ENCODE data around the gene KCNK16.

The KCNK16 gene

GRCh38 chr6:39328066-39328465, 5.6 kb upstream of the KCNK16 start:
- no peak overlapping the region for H2AK5ac ChIP-seq (ENCODE audit: low read depth, low read length)

GRCh38 chr6:39327507-39327906, 5.0 kb upstream of the KCNK16 start:
- no peak overlapping the region for H3K23ac ChIP-seq (ENCODE audit: low read depth, low read length, poor library complexity)
- no CpG with 5 or more reads among the region's 5 CpGs for WGBS, 2 donors (ENCODE audit: extremely low coverage in 2 of 2, insufficient read length in 2 of 2, insufficient replicate concordance in 1 of 2)
- H3K27ac ChIP-seq (replicated peaks; ENCODE audit: low read length): no peak overlapping the region
- no peak overlapping the region for H3K14ac ChIP-seq (ENCODE audit: low read length)
- H2AFZ ChIP-seq (ENCODE audit: low read length): no peak overlapping the region
- no peak overlapping the region for H2BK12ac ChIP-seq (ENCODE audit: low read length)
- no peak overlapping the region for H2BK15ac ChIP-seq (ENCODE audit: low read length)
- H3K27me3 ChIP-seq (ENCODE audit: control insufficient read depth in 3 of 3, insufficient read depth in 3 of 3, low read depth in 1 of 3, low read length in 3 of 3): no peaks in the 10 kb centered on the region
- H3K4me2 ChIP-seq (ENCODE audit: insufficient read depth, low read length, poor library complexity, severe bottlenecking): no peak overlapping the region
- H3K9ac ChIP-seq (ENCODE audit: low read depth, low read length, poor library complexity): no peak overlapping the region
- H4K8ac ChIP-seq (ENCODE audit: low read depth, low read length): no peak overlapping the region
- no peaks in the 10 kb centered on the region for H3K79me1 ChIP-seq (ENCODE audit: low read depth, low read length)
- H2BK120ac ChIP-seq (ENCODE audit: low read depth, low read length): no peak overlapping the region
- H2AK5ac ChIP-seq (ENCODE audit: low read depth, low read length): no peak overlapping the region
- H3K4me1 ChIP-seq (ENCODE audit: control insufficient read depth in 2 of 2, insufficient read depth in 1 of 2, low read depth in 1 of 2, low read length in 2 of 2): no peaks in the 10 kb centered on the region
- H2BK5ac ChIP-seq (ENCODE audit: low read length): no peak overlapping the region
- no peak overlapping the region for H3K4me3 ChIP-seq (ENCODE audit: low read length in 2 of 2)
- H3K36me3 ChIP-seq (replicated peaks in 1 of 2; ENCODE audit: control insufficient read depth in 2 of 2, insufficient read depth in 2 of 2, low read length in 2 of 2): no peaks in the 10 kb centered on the region
- H3K4ac ChIP-seq (ENCODE audit: low read length): no peak overlapping the region
- no peak overlapping the region for H3K18ac ChIP-seq (ENCODE audit: low read length)
- H4K91ac ChIP-seq (ENCODE audit: low read depth, low read length, poor library complexity): no peak overlapping the region
- no peaks in the 10 kb centered on the region for H3K9me3 ChIP-seq (replicated peaks in 1 of 2; ENCODE audit: control insufficient read depth in 2 of 2, insufficient read depth in 1 of 2, low read depth in 1 of 2, low read length in 2 of 2)
- no peak for DNase-seq (ENCODE audit: low spot score)

More at GRCh38 chr6:39328066-39328465, 5.6 kb upstream of the KCNK16 start:
- Histone ChIP-seq H3K14ac (ENCODE audit: low read length) (no peak overlapping the region), H2AFZ (ENCODE audit: low read length) (no peak overlapping the region), H3K27ac (replicated peaks; ENCODE audit: low read length) (no peak overlapping the region), H3K23ac (ENCODE audit: low read depth, low read length, poor library complexity) (no peak overlapping the region), H3K4me3 (ENCODE audit: low read length in 2 of 2) (no peak overlapping the region), H3K9me3 (replicated peaks in 1 of 2; ENCODE audit: control insufficient read depth in 2 of 2, insufficient read depth in 1 of 2, low read depth in 1 of 2, low read length in 2 of 2) (no peaks in the 10 kb centered on the region), H4K8ac (ENCODE audit: low read depth, low read length) (no peak overlapping the region), H2BK120ac (ENCODE audit: low read depth, low read length) (no peak overlapping the region), H3K18ac (ENCODE audit: low read length) (no peak overlapping the region), H3K4ac (ENCODE audit: low read length) (no peak overlapping the region), H3K9ac (ENCODE audit: low read depth, low read length, poor library complexity) (no peak overlapping the region), H2BK15ac (ENCODE audit: low read length) (no peak overlapping the region), H3K4me2 (ENCODE audit: insufficient read depth, low read length, poor library complexity, severe bottlenecking) (no peak overlapping the region), H3K36me3 (replicated peaks in 1 of 2; ENCODE audit: control insufficient read depth in 2 of 2, insufficient read depth in 2 of 2, low read length in 2 of 2) (no peaks in the 10 kb centered on the region), H3K4me1 (ENCODE audit: control insufficient read depth in 2 of 2, insufficient read depth in 1 of 2, low read depth in 1 of 2, low read length in 2 of 2) (no peaks in the 10 kb centered on the region), H3K79me1 (ENCODE audit: low read depth, low read length) (no peaks in the 10 kb centered on the region), H2BK5ac (ENCODE audit: low read length) (no peak overlapping the region), H3K27me3 (ENCODE audit: control insufficient read depth in 3 of 3, insufficient read depth in 3 of 3, low read depth in 1 of 3, low read length in 3 of 3) (no peaks in the 10 kb centered on the region), H4K91ac (ENCODE audit: low read depth, low read length, poor library complexity) (no peak overlapping the region), H2BK12ac (ENCODE audit: low read length) (no peak overlapping the region)
- no peak for DNase-seq (ENCODE audit: low spot score)
- no CpG with 5 or more reads among the region's 12 CpGs for WGBS, 2 donors (ENCODE audit: extremely low coverage in 2 of 2, insufficient read length in 2 of 2, insufficient replicate concordance in 1 of 2)

- no peak overlapping the region for H4K8ac ChIP-seq (ENCODE audit: low read depth, low read length)
- H3K79me1 ChIP-seq (ENCODE audit: low read depth, low read length): no peaks in the 10 kb centered on the region
- H3K23ac ChIP-seq (ENCODE audit: low read depth, low read length, poor library complexity): no peak overlapping the region
- no peak overlapping the region for H2AK5ac ChIP-seq (ENCODE audit: low read depth, low read length)
- no peak overlapping the region for H2BK5ac ChIP-seq (ENCODE audit: low read length)
- no peak overlapping the region for H2AFZ ChIP-seq (ENCODE audit: low read length)
- no peak overlapping the region for H3K4me3 ChIP-seq (ENCODE audit: low read length in 2 of 2)
- H3K18ac ChIP-seq (ENCODE audit: low read length): no peak overlapping the region
- no peak overlapping the region for H3K27ac ChIP-seq (replicated peaks; ENCODE audit: low read length)
- H2BK120ac ChIP-seq (ENCODE audit: low read depth, low read length): no peak overlapping the region
- no peak for DNase-seq (ENCODE audit: low spot score)
- no peaks in the 10 kb centered on the region for H3K36me3 ChIP-seq (replicated peaks in 1 of 2; ENCODE audit: control insufficient read depth in 2 of 2, insufficient read depth in 2 of 2, low read length in 2 of 2)
- no peak overlapping the region for H3K4me2 ChIP-seq (ENCODE audit: insufficient read depth, low read length, poor library complexity, severe bottlenecking)
- peaks cover 0 to 22% (median 0%) of the 10 kb centered on the region in 3 experiments for H3K27me3 ChIP-seq (ENCODE audit: control insufficient read depth in 3 of 3, insufficient read depth in 3 of 3, low read depth in 1 of 3, low read length in 3 of 3)
- H3K4me1 ChIP-seq (ENCODE audit: control insufficient read depth in 2 of 2, insufficient read depth in 1 of 2, low read depth in 1 of 2, low read length in 2 of 2): no peaks in the 10 kb centered on the region
- H3K4ac ChIP-seq (ENCODE audit: low read length): no peak overlapping the region
- H2BK12ac ChIP-seq (ENCODE audit: low read length): no peak overlapping the region
- H2BK15ac ChIP-seq (ENCODE audit: low read length): no peak overlapping the region
- H3K14ac ChIP-seq (ENCODE audit: low read length): no peak overlapping the region
- no CpG with 5 or more reads among the region's 5 CpGs for WGBS, 2 donors (ENCODE audit: extremely low coverage in 2 of 2, insufficient read length in 2 of 2, insufficient replicate concordance in 1 of 2)
- H3K9ac ChIP-seq (ENCODE audit: low read depth, low read length, poor library complexity): no peak overlapping the region
- no peaks in the 10 kb centered on the region for H3K9me3 ChIP-seq (replicated peaks in 1 of 2; ENCODE audit: control insufficient read depth in 2 of 2, insufficient read depth in 1 of 2, low read depth in 1 of 2, low read length in 2 of 2)
- no peak overlapping the region for H4K91ac ChIP-seq (ENCODE audit: low read depth, low read length, poor library complexity)
Observed at GRCh38 chr6:39321761-39322160, 741 bp downstream of the KCNK16 start.

- no peak overlapping the region for H3K18ac ChIP-seq (ENCODE audit: low read length)
- no peaks in the 10 kb centered on the region for H3K36me3 ChIP-seq (replicated peaks in 1 of 2; ENCODE audit: control insufficient read depth in 2 of 2, insufficient read depth in 2 of 2, low read length in 2 of 2)
- no peak overlapping the region for H4K8ac ChIP-seq (ENCODE audit: low read depth, low read length)
- no CpG with 5 or more reads among the region's 10 CpGs for WGBS, 2 donors (ENCODE audit: extremely low coverage in 2 of 2, insufficient read length in 2 of 2, insufficient replicate concordance in 1 of 2)
- no peak overlapping the region for H2BK12ac ChIP-seq (ENCODE audit: low read length)
- H3K14ac ChIP-seq (ENCODE audit: low read length): no peak overlapping the region
- H2BK120ac ChIP-seq (ENCODE audit: low read depth, low read length): no peak overlapping the region
- no peak overlapping the region for H3K27ac ChIP-seq (replicated peaks; ENCODE audit: low read length)
- no peak overlapping the region for H3K4ac ChIP-seq (ENCODE audit: low read length)
- H3K23ac ChIP-seq (ENCODE audit: low read depth, low read length, poor library complexity): no peak overlapping the region
- peaks cover 0 to 34% (median 3%) of the 10 kb centered on the region in 3 experiments for H3K27me3 ChIP-seq (ENCODE audit: control insufficient read depth in 3 of 3, insufficient read depth in 3 of 3, low read depth in 1 of 3, low read length in 3 of 3)
- H2BK5ac ChIP-seq (ENCODE audit: low read length): no peak overlapping the region
- H3K4me2 ChIP-seq (ENCODE audit: insufficient read depth, low read length, poor library complexity, severe bottlenecking): no peak overlapping the region
- DNase-seq (ENCODE audit: low spot score): no peak
- no peaks in the 10 kb centered on the region for H3K9me3 ChIP-seq (replicated peaks in 1 of 2; ENCODE audit: control insufficient read depth in 2 of 2, insufficient read depth in 1 of 2, low read depth in 1 of 2, low read length in 2 of 2)
- no peak overlapping the region for H4K91ac ChIP-seq (ENCODE audit: low read depth, low read length, poor library complexity)
- no peak overlapping the region for H2AFZ ChIP-seq (ENCODE audit: low read length)
- H2AK5ac ChIP-seq (ENCODE audit: low read depth, low read length): no peak overlapping the region
- no peaks in the 10 kb centered on the region for H3K79me1 ChIP-seq (ENCODE audit: low read depth, low read length)
- no peak overlapping the region for H3K4me3 ChIP-seq (ENCODE audit: low read length in 2 of 2)
- H3K9ac ChIP-seq (ENCODE audit: low read depth, low read length, poor library complexity): no peak overlapping the region
- no peak overlapping the region for H2BK15ac ChIP-seq (ENCODE audit: low read length)
- H3K4me1 ChIP-seq (ENCODE audit: control insufficient read depth in 2 of 2, insufficient read depth in 1 of 2, low read depth in 1 of 2, low read length in 2 of 2): no peaks in the 10 kb centered on the region
Observed at GRCh38 chr6:39320363-39320984, 2.0 kb downstream of the KCNK16 start.
